Erythroblast (primary cell): ENCODE measurements around the gene VASH2.

Source experiments
- GATA1 ChIP-seq: IDR thresholded peaks from 2 replicates; pipeline ENCODE4 v1.6.1; 2011; ENCODE audit warnings: low read depth, mild to moderate bottlenecking, control low read depth, low read length, moderate library complexity
- POLR2A ChIP-seq: IDR thresholded peaks from 2 replicates; pipeline ENCODE4 v1.6.1; 2011; ENCODE audit warnings: mild to moderate bottlenecking, low read length

- TF ChIP-seq POLR2A (no peak), GATA1 (no peak)
These were observed 13.8 kb downstream of the VASH2 start for GRCh38 chr1:212964102-212964501.
